H1 (cell line): ENCODE data around the gene TBCE. TPM values are rescaled to one million over a fixed set of nuclear protein-coding genes. Genes with fewer than 3 reads are reported as not detected.

Experiments used
- NRF1 ChIP-seq: IDR thresholded peaks from 2 replicates; pipeline ENCODE4 v1.6.1; 2011; ENCODE audit warnings: mild to moderate bottlenecking, low read depth, low read length, improper control_type of control experiment
- PHF8 ChIP-seq: fragments of 200-600 bp; sonication (generic); conservative IDR thresholded peaks from 2 replicates; pipeline ENCODE4 v1.7.1; 2012; ENCODE audit warnings: low read depth, mild to moderate bottlenecking, inconsistent platforms, low read length, moderate library complexity
- POLR2A ChIP-seq, 2 experiments: IDR thresholded peaks; 1 replicate in 1 of 2; 2 replicates in 1 of 2; pipeline ENCODE4 v1.6.1; 2011; ENCODE audit warnings: low read depth in 2 of 2, low read length in 2 of 2, mild to moderate bottlenecking in 2 of 2; ENCODE audit errors: control extremely low read depth in 1 of 2
- RAD21 ChIP-seq, 2 experiments: IDR thresholded peaks in 1 of 2; conservative IDR thresholded peaks in 1 of 2; 2 replicates each; pipeline ENCODE4 v1.6.1; 2011; ENCODE audit warnings: low read depth in 2 of 2, low read length in 2 of 2, improper control_type of control experiment in 1 of 2, inconsistent platforms in 1 of 2, mild to moderate bottlenecking in 1 of 2, moderate library complexity in 1 of 2
- SIN3A ChIP-seq, 2 experiments: IDR thresholded peaks in 1 of 2; conservative IDR thresholded peaks in 1 of 2; 2 replicates each; pipeline ENCODE4 v1.6.1; 2011 to 2012; ENCODE audit warnings: low read length in 2 of 2, improper control_type of control experiment in 1 of 2, low read depth in 1 of 2, mild to moderate bottlenecking in 1 of 2
- SP2 ChIP-seq: IDR thresholded peaks from 2 replicates; pipeline ENCODE4 v1.6.1; 2012; ENCODE audit warnings: mild to moderate bottlenecking, low read length, inconsistent platforms
- SUZ12 ChIP-seq: fragments of 200-600 bp; sonication (generic); IDR thresholded peaks from 2 replicates; pipeline ENCODE4 v1.6.1; 2012; ENCODE audit warnings: mild to moderate bottlenecking, inconsistent platforms, low read length, moderate library complexity, mixed read lengths
- ZNF274 ChIP-seq: IDR thresholded peaks from 2 replicates; pipeline ENCODE4 v1.7.0; 2012; ENCODE audit warnings: low read length, borderline replicate concordance; ENCODE audit errors: extremely low read depth
- polyA plus RNA-seq, 7 experiments: library from polyadenylated mRNA; depleted of rRNA in 3 of 7; stranded (reverse) in 5 of 7; unstranded in 2 of 7; fragments of >200 nt in 5 of 7; fragments of 200-250 nt in 2 of 7; gene quantifications; 1 replicate in 5 of 7; 2 replicates in 1 of 7; 4 replicates in 1 of 7; pipeline versions ENCODE4 v1.2.1 to v1.2.3, GENCODE V29; 2011 to 2013; ENCODE audit warnings: missing spikeins in 2 of 7, mixed read lengths in 2 of 7
- total RNA-seq: library from RNA; stranded (reverse); fragmentation: NEBNext Ultra II Directional; extraction: Animal tissue kit (Norgen Biotek cat#: 25700); gene quantifications from 2 replicates; pipeline ENCODE4 v1.2.1, GENCODE V29; 2021
- TF ChIP-seq, protein P1 (sequence below): fragments of 300-600 bp; sonication (generic); IDR thresholded peaks from 2 replicates; pipeline ENCODE4 v1.7.1; 2012; ENCODE audit warnings: low read length, moderate library complexity, mild to moderate bottlenecking, inconsistent platforms; ENCODE audit not compliant: insufficient replicate concordance

TBCE gene
- total and polyA plus RNA-seq, 2 of the 8 experiments (the other 6 are each of a cell fraction or from before 2014, with no cell fraction given) = 22.7 to 42.9 TPM

DNA sequence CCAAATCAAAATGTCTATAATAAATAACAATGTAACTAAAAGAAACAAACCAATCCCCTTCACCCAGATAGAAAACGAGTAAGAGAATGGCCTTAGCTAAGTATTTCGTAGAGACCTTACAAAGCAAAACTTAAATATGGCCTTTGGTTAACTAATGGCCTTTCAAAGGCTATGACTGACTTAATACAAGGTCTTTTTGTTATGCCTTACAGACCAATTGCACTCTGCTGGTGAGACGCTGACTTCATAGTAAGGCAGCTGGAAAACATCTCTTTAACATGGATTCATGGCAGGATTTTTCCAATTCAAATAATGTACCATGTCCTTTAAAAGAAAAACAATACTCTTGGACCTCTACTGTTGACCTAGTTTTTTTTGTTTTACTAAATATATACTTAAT is 15.8 kb upstream of the TBCE start (continued):
- TF ChIP-seq, protein P1, sequence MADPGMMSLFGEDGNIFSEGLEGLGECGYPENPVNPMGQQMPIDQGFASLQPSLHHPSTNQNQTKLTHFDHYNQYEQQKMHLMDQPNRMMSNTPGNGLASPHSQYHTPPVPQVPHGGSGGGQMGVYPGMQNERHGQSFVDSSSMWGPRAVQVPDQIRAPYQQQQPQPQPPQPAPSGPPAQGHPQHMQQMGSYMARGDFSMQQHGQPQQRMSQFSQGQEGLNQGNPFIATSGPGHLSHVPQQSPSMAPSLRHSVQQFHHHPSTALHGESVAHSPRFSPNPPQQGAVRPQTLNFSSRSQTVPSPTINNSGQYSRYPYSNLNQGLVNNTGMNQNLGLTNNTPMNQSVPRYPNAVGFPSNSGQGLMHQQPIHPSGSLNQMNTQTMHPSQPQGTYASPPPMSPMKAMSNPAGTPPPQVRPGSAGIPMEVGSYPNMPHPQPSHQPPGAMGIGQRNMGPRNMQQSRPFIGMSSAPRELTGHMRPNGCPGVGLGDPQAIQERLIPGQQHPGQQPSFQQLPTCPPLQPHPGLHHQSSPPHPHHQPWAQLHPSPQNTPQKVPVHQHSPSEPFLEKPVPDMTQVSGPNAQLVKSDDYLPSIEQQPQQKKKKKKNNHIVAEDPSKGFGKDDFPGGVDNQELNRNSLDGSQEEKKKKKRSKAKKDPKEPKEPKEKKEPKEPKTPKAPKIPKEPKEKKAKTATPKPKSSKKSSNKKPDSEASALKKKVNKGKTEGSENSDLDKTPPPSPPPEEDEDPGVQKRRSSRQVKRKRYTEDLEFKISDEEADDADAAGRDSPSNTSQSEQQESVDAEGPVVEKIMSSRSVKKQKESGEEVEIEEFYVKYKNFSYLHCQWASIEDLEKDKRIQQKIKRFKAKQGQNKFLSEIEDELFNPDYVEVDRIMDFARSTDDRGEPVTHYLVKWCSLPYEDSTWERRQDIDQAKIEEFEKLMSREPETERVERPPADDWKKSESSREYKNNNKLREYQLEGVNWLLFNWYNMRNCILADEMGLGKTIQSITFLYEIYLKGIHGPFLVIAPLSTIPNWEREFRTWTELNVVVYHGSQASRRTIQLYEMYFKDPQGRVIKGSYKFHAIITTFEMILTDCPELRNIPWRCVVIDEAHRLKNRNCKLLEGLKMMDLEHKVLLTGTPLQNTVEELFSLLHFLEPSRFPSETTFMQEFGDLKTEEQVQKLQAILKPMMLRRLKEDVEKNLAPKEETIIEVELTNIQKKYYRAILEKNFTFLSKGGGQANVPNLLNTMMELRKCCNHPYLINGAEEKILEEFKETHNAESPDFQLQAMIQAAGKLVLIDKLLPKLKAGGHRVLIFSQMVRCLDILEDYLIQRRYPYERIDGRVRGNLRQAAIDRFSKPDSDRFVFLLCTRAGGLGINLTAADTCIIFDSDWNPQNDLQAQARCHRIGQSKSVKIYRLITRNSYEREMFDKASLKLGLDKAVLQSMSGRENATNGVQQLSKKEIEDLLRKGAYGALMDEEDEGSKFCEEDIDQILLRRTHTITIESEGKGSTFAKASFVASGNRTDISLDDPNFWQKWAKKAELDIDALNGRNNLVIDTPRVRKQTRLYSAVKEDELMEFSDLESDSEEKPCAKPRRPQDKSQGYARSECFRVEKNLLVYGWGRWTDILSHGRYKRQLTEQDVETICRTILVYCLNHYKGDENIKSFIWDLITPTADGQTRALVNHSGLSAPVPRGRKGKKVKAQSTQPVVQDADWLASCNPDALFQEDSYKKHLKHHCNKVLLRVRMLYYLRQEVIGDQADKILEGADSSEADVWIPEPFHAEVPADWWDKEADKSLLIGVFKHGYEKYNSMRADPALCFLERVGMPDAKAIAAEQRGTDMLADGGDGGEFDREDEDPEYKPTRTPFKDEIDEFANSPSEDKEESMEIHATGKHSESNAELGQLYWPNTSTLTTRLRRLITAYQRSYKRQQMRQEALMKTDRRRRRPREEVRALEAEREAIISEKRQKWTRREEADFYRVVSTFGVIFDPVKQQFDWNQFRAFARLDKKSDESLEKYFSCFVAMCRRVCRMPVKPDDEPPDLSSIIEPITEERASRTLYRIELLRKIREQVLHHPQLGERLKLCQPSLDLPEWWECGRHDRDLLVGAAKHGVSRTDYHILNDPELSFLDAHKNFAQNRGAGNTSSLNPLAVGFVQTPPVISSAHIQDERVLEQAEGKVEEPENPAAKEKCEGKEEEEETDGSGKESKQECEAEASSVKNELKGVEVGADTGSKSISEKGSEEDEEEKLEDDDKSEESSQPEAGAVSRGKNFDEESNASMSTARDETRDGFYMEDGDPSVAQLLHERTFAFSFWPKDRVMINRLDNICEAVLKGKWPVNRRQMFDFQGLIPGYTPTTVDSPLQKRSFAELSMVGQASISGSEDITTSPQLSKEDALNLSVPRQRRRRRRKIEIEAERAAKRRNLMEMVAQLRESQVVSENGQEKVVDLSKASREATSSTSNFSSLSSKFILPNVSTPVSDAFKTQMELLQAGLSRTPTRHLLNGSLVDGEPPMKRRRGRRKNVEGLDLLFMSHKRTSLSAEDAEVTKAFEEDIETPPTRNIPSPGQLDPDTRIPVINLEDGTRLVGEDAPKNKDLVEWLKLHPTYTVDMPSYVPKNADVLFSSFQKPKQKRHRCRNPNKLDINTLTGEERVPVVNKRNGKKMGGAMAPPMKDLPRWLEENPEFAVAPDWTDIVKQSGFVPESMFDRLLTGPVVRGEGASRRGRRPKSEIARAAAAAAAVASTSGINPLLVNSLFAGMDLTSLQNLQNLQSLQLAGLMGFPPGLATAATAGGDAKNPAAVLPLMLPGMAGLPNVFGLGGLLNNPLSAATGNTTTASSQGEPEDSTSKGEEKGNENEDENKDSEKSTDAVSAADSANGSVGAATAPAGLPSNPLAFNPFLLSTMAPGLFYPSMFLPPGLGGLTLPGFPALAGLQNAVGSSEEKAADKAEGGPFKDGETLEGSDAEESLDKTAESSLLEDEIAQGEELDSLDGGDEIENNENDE = no peak
- TF ChIP-seq POLR2A (IDR thresholded peaks at IDR 0.05; ENCODE audit: control extremely low read depth in 1 of 2, low read depth in 2 of 2, low read length in 2 of 2) (no peak), PHF8 (no peak), SIN3A (conservative IDR thresholded peaks at IDR 0.05 in 1 of 2, IDR thresholded peaks at IDR 0.05 in 1 of 2; ENCODE audit: low read depth in 1 of 2, low read length in 2 of 2) (no peak), SUZ12 (no peak), ZNF274 (no peak), SP2 (no peak), RAD21 (IDR thresholded peaks at IDR 0.05 in 1 of 2, conservative IDR thresholded peaks at IDR 0.05 in 1 of 2; ENCODE audit: low read depth in 2 of 2, low read length in 2 of 2) (no peak), NRF1 (no peak)
